SK-N-MC (cell line): ENCODE results near the gene ZBTB3.

Experiments used
- EZH2 ChIP-seq: fragments of 200-600 bp; sonication (generic); IDR thresholded peaks from one replicate; pipeline ENCODE4 v1.6.1; 2017; ENCODE audit warnings: antibody characterized with exemption
- FOXP2 ChIP-seq: optimal IDR thresholded peaks from 2 replicates; pipeline ENCODE3; 2011; ENCODE audit warnings: mild to moderate bottlenecking, moderate library complexity; ENCODE audit not compliant: insufficient read depth; ENCODE audit errors: extremely low read length, control extremely low read depth
- POLR2AphosphoS5 ChIP-seq: IDR thresholded peaks from 2 replicates; pipeline ENCODE4 v1.6.1; 2012; ENCODE audit warnings: mild to moderate bottlenecking, low read depth, low read length, borderline replicate concordance

DNA sequence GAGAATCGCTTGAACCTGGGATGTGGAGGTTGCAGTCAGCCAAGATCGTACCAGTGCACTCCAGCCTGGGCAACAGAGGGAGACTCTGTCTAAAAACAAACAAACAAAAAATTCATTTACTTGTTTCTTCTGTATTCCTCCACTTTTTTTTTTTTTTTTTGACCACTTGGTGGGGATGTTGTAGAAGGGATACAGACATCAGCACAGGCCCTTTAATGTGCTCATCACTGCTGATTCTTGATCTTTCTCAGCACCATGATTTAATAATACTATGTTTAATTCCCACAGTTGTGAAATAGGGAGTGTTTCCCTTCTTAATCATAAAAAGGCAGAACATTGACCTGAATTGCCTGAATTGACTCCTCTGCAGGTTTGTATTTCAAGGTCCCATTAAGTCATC, 21.1 kb downstream of the ZBTB3 start:
- TF ChIP-seq POLR2AphosphoS5: no peak
- TF ChIP-seq EZH2: no peak
- no peak for TF ChIP-seq FOXP2
